HEK293 (cell line): ENCODE data around the gene GUCY2F.

ENCODE experiments used
- CTCF ChIA-PET: fragments of 350-600 bp; formaldehyde crosslinking; extraction: SDS; loops from one replicate; lab custom pipeline; 2021; ENCODE audit warnings: antibody characterized with exemption; lab: Yijun Ruan, JAX
- POLR2A ChIA-PET: fragments of 300-600 bp; formaldehyde crosslinking; extraction: SDS; loops from one replicate; lab custom pipeline; 2020; ENCODE audit warnings: antibody characterized with exemption, inconsistent platforms; lab: Yijun Ruan, JAX
- H3K27ac ChIP-seq: fragments of 200-500 bp; sonication (Bioruptor generic); 2 replicates; pipeline ENCODE4 v1.5.1; 2014; ENCODE audit warnings: low read depth, low read length, control low read depth, inconsistent platforms; ENCODE audit errors: extremely low read depth
- H3K36me3 ChIP-seq, 2 experiments: fragments of 200-500 bp in 1 of 2; sonication (Bioruptor generic) in 1 of 2; 1 replicate in 1 of 2; 2 replicates in 1 of 2; pipeline ENCODE4 v1.5.1; 2014 to 2017; ENCODE audit warnings: inconsistent platforms in 2 of 2, low read length in 2 of 2; ENCODE audit not compliant: control insufficient read depth in 2 of 2, insufficient read depth in 1 of 2
- H3K4me1 ChIP-seq: fragments of 200-500 bp; sonication (Bioruptor generic); 2 replicates; pipeline ENCODE4 v1.5.1; 2014; ENCODE audit warnings: mild to moderate bottlenecking, low read length, inconsistent platforms; ENCODE audit not compliant: control insufficient read depth, insufficient read depth
- H3K4me3 ChIP-seq: 2 replicates; pipeline ENCODE4 v1.5.1; 2011; ENCODE audit warnings: low read depth, mild to moderate bottlenecking, control low read depth, low read length, moderate library complexity
- H3K9me3 ChIP-seq: fragments of 200-500 bp; sonication (Bioruptor generic); 2 replicates; pipeline ENCODE4 v1.5.1; 2014; ENCODE audit warnings: low read depth, low read length, inconsistent platforms; ENCODE audit not compliant: control insufficient read depth, insufficient read depth
- KLF1 ChIP-seq: fragments of 450-650 bp; formaldehyde crosslinking; IDR thresholded peaks from 2 replicates; pipeline ENCODE4 v1.5.1; 2016; ENCODE audit warnings: missing biosample characterization, missing genetic modification characterization
- KLF8 ChIP-seq: fragments of 450-650 bp; formaldehyde crosslinking; IDR thresholded peaks from 2 replicates; pipeline ENCODE4 v1.5.1; 2016; ENCODE audit warnings: missing biosample characterization, missing genetic modification characterization
- ZNF133 ChIP-seq: fragments of 450-650 bp; formaldehyde crosslinking; IDR thresholded peaks from 2 replicates; pipeline ENCODE4 v1.5.1; 2016; ENCODE audit warnings: missing biosample characterization, missing genetic modification characterization
- ZNF138 ChIP-seq: fragments of 450-650 bp; formaldehyde crosslinking; IDR thresholded peaks from 2 replicates; pipeline ENCODE4 v1.5.1; 2016; ENCODE audit warnings: missing biosample characterization, missing genetic modification characterization, borderline replicate concordance
- ZNF311 ChIP-seq: fragments of 450-650 bp; formaldehyde crosslinking; IDR thresholded peaks from 2 replicates; pipeline ENCODE4 v1.5.1; 2017; ENCODE audit warnings: missing biosample characterization, missing genetic modification characterization, borderline replicate concordance
- ZNF416 ChIP-seq: fragments of 450-650 bp; formaldehyde crosslinking; IDR thresholded peaks from 2 replicates; pipeline ENCODE4 v1.5.1; 2016; ENCODE audit warnings: missing biosample characterization, missing genetic modification characterization
- ZNF426 ChIP-seq: fragments of 450-650 bp; formaldehyde crosslinking; IDR thresholded peaks from 2 replicates; pipeline ENCODE4 v1.5.1; 2017; ENCODE audit warnings: missing biosample characterization, missing genetic modification characterization, mild to moderate bottlenecking, inconsistent platforms, moderate library complexity
- ZNF549 ChIP-seq: fragments of 450-650 bp; IDR thresholded peaks from 2 replicates; pipeline ENCODE4 v1.5.1; 2018; ENCODE audit warnings: missing biosample characterization, missing genetic modification characterization, mild to moderate bottlenecking, inconsistent platforms, moderate library complexity
- ZNF585B ChIP-seq: fragments of 450-650 bp; formaldehyde crosslinking; IDR thresholded peaks from 2 replicates; pipeline ENCODE4 v1.5.1; 2016; ENCODE audit warnings: missing biosample characterization, missing genetic modification characterization
- ZNF600 ChIP-seq: fragments of 450-650 bp; formaldehyde crosslinking; IDR thresholded peaks from 2 replicates; pipeline ENCODE4 v1.5.1; 2016; ENCODE audit warnings: missing biosample characterization, missing genetic modification characterization
- ZSCAN23 ChIP-seq: fragments of 450-650 bp; formaldehyde crosslinking; IDR thresholded peaks from 2 replicates; pipeline ENCODE4 v1.5.1; 2016; ENCODE audit warnings: missing biosample characterization, missing genetic modification characterization
- ZXDB ChIP-seq: fragments of 450-650 bp; formaldehyde crosslinking; IDR thresholded peaks from 2 replicates; pipeline ENCODE4 v1.5.1; 2016; ENCODE audit warnings: missing biosample characterization, missing genetic modification characterization
- TF ChIP-seq, protein P1 (sequence below): fragments of 450-650 bp; formaldehyde crosslinking; IDR thresholded peaks from 2 replicates; pipeline ENCODE4 v1.5.1; 2017; ENCODE audit warnings: missing biosample characterization, missing genetic modification characterization
- TF ChIP-seq, protein P2 (sequence below): fragments of 450-650 bp; formaldehyde crosslinking; IDR thresholded peaks from 2 replicates; pipeline ENCODE4 v1.5.1; 2017; ENCODE audit warnings: missing biosample characterization, missing genetic modification characterization
- TF ChIP-seq, protein P3 (sequence below): fragments of 450-650 bp; formaldehyde crosslinking; IDR thresholded peaks from 2 replicates; pipeline ENCODE4 v1.5.1; 2016; ENCODE audit warnings: missing biosample characterization, missing genetic modification characterization, borderline replicate concordance
- TF ChIP-seq, protein P4 (sequence below): fragments of 450-650 bp; formaldehyde crosslinking; conservative IDR thresholded peaks from 2 replicates; pipeline ENCODE4 v1.5.1; 2016; ENCODE audit warnings: low read depth, missing biosample characterization, missing genetic modification characterization
- TF ChIP-seq, protein P5 (sequence below): IDR thresholded peaks from 2 replicates; pipeline ENCODE4 v1.6.1; 2011; ENCODE audit warnings: mild to moderate bottlenecking, low read depth, low read length, borderline replicate concordance

Gene GUCY2F

DNA sequence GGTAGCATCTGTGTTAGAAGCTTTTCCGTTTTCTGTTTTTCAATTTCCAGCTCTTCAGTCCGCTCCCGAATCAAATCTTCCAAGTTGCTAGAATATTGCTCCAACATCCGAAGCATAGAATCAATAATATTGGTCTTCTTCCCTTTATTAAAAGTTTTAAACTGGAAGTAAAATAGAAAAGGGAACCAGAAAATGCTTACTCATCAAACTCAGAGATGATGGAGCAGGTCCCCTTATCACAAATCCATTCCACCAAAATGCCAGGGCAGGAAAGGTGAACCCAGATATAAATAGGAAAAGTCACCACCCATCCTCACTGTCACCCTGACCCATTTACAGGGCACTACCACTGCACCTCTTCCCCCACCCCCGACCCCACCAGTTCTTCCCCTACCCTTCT, 89.0 kb downstream of the GUCY2F start:
- TF ChIP-seq ZNF600 (tag by site-specific recombination): no peak
- TF ChIP-seq KLF8: no peak
- TF ChIP-seq, protein P1, sequence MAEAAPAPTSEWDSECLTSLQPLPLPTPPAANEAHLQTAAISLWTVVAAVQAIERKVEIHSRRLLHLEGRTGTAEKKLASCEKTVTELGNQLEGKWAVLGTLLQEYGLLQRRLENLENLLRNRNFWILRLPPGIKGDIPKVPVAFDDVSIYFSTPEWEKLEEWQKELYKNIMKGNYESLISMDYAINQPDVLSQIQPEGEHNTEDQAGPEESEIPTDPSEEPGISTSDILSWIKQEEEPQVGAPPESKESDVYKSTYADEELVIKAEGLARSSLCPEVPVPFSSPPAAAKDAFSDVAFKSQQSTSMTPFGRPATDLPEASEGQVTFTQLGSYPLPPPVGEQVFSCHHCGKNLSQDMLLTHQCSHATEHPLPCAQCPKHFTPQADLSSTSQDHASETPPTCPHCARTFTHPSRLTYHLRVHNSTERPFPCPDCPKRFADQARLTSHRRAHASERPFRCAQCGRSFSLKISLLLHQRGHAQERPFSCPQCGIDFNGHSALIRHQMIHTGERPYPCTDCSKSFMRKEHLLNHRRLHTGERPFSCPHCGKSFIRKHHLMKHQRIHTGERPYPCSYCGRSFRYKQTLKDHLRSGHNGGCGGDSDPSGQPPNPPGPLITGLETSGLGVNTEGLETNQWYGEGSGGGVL (tag by site-specific recombination): no peak
- TF ChIP-seq ZSCAN23 (tag by site-specific recombination): no peak
- TF ChIP-seq KLF1 (tag by site-specific recombination): no peak
- TF ChIP-seq, protein P2, sequence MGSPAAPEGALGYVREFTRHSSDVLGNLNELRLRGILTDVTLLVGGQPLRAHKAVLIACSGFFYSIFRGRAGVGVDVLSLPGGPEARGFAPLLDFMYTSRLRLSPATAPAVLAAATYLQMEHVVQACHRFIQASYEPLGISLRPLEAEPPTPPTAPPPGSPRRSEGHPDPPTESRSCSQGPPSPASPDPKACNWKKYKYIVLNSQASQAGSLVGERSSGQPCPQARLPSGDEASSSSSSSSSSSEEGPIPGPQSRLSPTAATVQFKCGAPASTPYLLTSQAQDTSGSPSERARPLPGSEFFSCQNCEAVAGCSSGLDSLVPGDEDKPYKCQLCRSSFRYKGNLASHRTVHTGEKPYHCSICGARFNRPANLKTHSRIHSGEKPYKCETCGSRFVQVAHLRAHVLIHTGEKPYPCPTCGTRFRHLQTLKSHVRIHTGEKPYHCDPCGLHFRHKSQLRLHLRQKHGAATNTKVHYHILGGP (tag by site-specific recombination): no peak
- no peak for TF ChIP-seq ZNF585B (tag by site-specific recombination)
- TF ChIP-seq ZNF138 (tag by site-specific recombination): no peak
- no peak overlapping the region for H3K27ac ChIP-seq
- no peak overlapping the region for H3K4me3 ChIP-seq
- H3K36me3 ChIP-seq: no peaks in the 10 kb centered on the region
- no peaks in the 10 kb centered on the region for H3K9me3 ChIP-seq
- CTCF ChIA-PET: interaction anchor here (0.6 to 1.4 kb wide), 3 partner anchors 80 to 693 kb away, joined by 4 to 10 read pairs (median 4); no protein-coding TSS in a partner anchor
- H3K4me1 ChIP-seq: no peaks in the 10 kb centered on the region
- POLR2A ChIA-PET: no interaction called here

DNA sequence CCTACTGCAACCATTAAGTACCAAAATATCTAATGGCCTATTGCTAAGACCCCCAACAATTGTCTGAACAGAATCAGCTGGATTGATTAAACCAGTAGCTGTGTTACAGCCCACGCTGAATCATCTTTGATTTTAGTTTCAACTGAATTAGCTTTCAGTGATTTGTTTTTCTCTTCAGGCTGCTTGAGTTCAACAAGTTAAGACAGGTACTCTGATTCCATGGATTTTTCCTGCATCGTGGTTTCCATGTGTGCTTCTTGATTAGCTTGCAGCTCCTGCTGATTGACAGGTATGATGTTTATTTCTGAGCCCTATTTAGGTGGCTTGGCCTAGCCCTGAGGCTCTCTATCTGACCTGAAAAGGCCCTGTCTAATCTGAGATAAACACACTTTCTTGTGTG, 91.3 kb downstream of the GUCY2F start:
- H3K9me3 ChIP-seq: no peaks in the 10 kb centered on the region
- CTCF ChIA-PET: interaction anchor here (0.5 to 1.7 kb wide), 2 partner anchors 691 to 1948 kb away, joined by 5 to 6 read pairs; no protein-coding TSS in a partner anchor
- H3K4me1 ChIP-seq: no peaks in the 10 kb centered on the region
- POLR2A ChIA-PET: no interaction called here
- H3K36me3 ChIP-seq: no peaks in the 10 kb centered on the region
- no peak overlapping the region for H3K27ac ChIP-seq
- no peak overlapping the region for H3K4me3 ChIP-seq
- TF ChIP-seq, protein P3, sequence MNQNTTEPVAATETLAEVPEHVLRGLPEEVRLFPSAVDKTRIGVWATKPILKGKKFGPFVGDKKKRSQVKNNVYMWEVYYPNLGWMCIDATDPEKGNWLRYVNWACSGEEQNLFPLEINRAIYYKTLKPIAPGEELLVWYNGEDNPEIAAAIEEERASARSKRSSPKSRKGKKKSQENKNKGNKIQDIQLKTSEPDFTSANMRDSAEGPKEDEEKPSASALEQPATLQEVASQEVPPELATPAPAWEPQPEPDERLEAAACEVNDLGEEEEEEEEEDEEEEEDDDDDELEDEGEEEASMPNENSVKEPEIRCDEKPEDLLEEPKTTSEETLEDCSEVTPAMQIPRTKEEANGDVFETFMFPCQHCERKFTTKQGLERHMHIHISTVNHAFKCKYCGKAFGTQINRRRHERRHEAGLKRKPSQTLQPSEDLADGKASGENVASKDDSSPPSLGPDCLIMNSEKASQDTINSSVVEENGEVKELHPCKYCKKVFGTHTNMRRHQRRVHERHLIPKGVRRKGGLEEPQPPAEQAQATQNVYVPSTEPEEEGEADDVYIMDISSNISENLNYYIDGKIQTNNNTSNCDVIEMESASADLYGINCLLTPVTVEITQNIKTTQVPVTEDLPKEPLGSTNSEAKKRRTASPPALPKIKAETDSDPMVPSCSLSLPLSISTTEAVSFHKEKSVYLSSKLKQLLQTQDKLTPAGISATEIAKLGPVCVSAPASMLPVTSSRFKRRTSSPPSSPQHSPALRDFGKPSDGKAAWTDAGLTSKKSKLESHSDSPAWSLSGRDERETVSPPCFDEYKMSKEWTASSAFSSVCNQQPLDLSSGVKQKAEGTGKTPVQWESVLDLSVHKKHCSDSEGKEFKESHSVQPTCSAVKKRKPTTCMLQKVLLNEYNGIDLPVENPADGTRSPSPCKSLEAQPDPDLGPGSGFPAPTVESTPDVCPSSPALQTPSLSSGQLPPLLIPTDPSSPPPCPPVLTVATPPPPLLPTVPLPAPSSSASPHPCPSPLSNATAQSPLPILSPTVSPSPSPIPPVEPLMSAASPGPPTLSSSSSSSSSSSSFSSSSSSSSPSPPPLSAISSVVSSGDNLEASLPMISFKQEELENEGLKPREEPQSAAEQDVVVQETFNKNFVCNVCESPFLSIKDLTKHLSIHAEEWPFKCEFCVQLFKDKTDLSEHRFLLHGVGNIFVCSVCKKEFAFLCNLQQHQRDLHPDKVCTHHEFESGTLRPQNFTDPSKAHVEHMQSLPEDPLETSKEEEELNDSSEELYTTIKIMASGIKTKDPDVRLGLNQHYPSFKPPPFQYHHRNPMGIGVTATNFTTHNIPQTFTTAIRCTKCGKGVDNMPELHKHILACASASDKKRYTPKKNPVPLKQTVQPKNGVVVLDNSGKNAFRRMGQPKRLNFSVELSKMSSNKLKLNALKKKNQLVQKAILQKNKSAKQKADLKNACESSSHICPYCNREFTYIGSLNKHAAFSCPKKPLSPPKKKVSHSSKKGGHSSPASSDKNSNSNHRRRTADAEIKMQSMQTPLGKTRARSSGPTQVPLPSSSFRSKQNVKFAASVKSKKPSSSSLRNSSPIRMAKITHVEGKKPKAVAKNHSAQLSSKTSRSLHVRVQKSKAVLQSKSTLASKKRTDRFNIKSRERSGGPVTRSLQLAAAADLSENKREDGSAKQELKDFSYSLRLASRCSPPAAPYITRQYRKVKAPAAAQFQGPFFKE (tag by site-specific recombination): no peak
- TF ChIP-seq ZXDB (tag by site-specific recombination) (no peak), ZNF133 (tag by site-specific recombination) (no peak), ZNF549 (tag by site-specific recombination) (no peak), ZNF426 (tag by site-specific recombination) (no peak), ZNF311 (tag by site-specific recombination) (no peak), ZNF416 (tag by site-specific recombination) (no peak)
- TF ChIP-seq, protein P4, sequence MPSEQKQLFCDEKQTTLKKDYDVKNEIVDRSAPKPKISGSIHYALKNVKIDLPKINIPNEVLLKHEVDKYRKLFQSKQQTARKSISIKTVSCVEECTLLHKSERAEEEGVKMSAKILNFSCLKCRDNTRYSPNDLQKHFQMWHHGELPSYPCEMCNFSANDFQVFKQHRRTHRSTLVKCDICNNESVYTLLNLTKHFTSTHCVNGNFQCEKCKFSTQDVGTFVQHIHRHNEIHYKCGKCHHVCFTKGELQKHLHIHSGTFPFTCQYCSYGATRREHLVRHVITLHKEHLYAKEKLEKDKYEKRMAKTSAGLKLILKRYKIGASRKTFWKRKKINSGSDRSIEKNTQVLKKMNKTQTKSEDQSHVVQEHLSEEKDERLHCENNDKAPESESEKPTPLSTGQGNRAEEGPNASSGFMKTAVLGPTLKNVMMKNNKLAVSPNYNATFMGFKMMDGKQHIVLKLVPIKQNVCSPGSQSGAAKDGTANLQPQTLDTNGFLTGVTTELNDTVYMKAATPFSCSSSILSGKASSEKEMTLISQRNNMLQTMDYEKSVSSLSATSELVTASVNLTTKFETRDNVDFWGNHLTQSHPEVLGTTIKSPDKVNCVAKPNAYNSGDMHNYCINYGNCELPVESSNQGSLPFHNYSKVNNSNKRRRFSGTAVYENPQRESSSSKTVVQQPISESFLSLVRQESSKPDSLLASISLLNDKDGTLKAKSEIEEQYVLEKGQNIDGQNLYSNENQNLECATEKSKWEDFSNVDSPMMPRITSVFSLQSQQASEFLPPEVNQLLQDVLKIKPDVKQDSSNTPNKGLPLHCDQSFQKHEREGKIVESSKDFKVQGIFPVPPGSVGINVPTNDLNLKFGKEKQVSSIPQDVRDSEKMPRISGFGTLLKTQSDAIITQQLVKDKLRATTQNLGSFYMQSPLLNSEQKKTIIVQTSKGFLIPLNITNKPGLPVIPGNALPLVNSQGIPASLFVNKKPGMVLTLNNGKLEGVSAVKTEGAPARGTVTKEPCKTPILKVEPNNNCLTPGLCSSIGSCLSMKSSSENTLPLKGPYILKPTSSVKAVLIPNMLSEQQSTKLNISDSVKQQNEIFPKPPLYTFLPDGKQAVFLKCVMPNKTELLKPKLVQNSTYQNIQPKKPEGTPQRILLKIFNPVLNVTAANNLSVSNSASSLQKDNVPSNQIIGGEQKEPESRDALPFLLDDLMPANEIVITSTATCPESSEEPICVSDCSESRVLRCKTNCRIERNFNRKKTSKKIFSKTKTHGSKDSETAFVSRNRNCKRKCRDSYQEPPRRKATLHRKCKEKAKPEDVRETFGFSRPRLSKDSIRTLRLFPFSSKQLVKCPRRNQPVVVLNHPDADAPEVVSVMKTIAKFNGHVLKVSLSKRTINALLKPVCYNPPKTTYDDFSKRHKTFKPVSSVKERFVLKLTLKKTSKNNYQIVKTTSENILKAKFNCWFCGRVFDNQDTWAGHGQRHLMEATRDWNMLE (tag by site-specific recombination): no peak
- TF ChIP-seq, protein P1 (tag by site-specific recombination): no peak
- TF ChIP-seq, protein P5, sequence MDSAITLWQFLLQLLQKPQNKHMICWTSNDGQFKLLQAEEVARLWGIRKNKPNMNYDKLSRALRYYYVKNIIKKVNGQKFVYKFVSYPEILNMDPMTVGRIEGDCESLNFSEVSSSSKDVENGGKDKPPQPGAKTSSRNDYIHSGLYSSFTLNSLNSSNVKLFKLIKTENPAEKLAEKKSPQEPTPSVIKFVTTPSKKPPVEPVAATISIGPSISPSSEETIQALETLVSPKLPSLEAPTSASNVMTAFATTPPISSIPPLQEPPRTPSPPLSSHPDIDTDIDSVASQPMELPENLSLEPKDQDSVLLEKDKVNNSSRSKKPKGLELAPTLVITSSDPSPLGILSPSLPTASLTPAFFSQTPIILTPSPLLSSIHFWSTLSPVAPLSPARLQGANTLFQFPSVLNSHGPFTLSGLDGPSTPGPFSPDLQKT: no peak
